Stimulated activated CD4-positive, alpha-beta T cell treated with anti-CD3 and anti-CD28 coated beads, TNF-alpha, amount 100 ng/mL, for 1 hour (primary cell): ENCODE results near the gene HTRA1.

Source experiments
- DNase-seq, 3 donors: peaks; one replicate each; pipeline ENCODE4 v3.0.0-alpha.2; 2020; ENCODE audit warnings: low read depth in 3 of 3, low spot score in 1 of 3

HTRA1 gene

DNA sequence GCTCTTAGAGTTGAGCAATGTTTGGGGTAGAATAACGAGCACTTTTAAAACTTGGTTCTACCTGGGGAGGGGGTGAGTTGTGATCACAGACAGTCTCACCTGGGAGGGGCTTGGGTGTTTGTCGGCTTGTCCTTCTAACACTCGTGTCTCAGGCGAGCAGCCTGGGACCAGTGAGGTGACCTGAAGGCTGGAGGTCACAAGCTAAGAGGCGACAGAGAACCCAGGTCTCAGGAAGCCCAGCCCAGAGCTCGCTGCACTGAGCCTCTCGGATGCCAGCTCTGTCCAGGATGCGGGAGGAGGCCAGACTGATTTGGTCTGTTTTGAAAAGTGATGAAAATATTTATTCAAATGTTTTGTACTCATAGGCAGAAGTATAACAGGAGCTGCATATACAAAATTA lies 11.8 kb downstream of the HTRA1 start:
- DNase-seq = no peak

DNA sequence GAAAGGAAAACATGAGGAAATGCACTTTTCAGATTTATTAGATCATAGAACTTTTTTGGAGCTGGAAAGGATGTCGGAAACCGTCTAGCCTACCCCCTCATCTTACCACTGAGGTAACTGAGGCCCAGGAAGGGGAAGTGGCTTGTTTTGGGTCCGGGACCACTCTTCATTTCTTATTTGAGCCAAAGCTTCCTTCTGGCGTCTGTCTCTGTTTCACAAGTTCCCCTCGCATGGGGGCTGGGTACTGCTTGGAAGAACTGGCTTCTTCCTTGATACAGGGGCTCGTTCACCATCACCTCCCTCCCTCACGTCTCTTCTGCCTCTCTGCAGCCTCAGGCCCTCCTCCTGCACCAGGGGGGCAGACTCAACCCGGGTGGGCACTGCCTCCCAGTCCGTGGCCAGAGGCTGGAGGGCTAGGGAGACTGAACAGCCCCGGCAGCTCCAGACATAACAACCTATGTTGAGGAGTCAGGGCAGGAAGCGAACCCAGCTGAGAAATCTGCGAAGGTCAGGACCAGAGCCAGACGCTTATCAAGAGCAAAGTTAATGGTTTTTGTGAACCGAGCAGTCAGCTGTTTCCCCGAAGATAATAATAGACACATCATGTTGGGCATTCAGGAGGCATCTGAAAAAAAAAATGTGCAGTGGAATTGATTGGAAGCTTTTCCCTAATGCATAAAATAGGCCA lies 12.9 kb downstream of the HTRA1 start:
- no peak for DNase-seq

DNA sequence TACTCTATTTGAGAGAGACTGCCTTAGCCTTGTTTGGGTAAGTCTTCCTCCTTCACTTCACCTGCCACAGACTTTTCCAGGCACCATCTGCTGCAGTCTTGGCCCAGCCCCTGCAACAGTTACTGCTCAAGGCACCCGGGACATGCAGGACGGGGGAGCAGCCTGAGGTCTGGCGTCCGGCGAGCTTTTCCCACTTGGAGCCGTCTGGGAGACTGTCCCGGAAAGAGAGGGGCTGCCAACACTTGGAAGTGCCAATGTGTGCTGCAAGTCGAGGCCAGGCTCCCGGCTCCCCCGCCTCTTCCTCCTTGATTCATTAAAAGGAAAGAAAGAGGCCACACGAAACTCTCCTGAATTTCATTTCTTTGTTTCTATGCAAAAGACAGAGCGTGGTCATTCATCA lies 13.7 kb downstream of the HTRA1 start:
- no peak for DNase-seq

DNA sequence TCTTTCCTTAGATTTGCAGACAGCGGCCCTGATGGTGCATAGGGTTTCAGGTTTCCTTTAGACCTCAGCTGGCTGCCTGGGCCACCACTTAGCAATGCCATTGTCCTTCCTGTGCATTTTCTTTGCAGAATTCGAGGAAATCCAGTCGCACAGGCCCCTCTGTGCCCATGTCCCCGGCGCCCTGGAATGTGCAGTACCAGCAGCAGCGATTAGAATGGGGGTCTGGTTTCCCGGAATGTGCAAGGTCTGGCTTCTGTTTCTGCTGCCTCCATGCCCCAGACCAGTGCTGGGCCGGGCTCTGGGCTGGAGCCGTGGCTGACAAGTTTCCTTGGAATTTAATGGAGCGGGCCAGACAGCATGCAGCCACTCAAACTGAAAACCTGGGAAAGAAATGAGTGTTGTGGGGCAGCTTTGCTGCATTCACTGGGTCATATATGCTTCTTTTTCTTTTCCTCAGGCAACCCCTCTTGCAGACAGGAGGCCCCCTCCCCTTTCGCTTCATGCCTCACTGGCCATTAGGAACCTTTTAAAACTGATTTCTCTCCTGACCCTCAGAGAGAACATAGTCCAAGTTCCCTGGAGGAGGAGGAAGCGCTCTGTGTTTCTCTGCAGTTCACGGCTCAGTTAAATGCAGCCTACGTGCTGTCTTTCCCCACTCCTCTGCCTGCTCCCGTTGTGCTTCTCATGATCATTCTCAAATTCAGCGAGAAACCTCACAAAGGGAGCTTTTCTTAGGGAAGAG lies 14.4 kb downstream of the HTRA1 start:
- DNase-seq = no peak

DNA sequence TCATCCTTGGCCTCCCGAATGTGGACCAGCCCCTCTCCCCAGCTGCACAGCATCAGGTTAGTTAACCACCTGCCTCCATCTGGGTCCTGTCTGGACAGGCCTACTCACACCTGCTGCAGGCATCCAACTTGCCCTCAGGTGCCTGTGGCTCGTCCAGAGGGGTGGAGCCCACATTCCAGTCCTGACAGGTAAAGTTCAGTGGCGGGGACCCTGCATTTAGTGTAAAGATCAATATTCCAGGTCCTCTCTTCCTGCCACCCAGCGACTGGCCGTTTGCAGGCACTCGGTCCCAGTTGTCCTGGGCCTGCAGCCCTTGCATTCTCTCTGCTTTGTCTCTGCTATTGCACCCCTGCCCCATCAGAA lies 15.0 kb downstream of the HTRA1 start:
- no peak for DNase-seq

DNA sequence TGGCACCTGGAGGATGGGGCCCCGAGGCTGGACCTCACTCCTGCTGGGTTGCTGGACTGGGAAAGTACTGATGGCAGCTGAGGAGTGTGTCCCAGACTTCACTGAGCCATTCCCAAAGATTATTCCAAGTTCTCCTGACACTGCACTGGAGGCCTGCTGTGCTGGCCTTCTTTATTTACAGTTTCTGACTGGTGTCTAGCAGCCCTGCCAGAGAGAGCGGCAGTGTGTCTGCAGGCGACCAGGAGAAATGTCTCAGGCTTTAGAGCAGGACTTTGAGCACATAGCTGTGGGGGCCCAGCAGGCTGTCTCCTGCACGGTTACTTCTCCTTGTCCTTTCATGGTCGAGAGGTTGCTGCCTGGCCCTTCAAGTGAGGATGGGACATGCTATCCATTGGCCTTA lies 16.1 kb downstream of the HTRA1 start:
- no peak for DNase-seq

DNA sequence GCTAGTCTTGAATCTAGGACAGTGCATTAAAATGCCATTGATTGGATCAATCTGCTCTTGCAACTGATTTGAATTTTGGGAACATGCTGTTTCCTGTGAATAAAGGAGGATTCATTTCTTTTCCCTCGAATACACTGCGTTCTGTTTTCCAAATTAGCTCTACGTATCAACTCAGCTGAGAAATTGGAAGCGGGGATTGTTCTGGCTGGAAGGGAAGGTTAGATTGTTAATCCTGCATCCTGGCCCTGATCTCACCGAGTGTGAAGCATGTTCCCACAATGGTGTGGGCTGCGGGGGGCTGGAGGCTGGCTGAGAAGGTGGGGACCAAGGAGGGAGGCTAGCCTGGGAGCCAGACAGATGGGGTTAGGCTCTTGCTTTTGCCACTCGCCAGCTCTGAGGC lies 17.6 kb downstream of the HTRA1 start:
- no peak for DNase-seq

DNA sequence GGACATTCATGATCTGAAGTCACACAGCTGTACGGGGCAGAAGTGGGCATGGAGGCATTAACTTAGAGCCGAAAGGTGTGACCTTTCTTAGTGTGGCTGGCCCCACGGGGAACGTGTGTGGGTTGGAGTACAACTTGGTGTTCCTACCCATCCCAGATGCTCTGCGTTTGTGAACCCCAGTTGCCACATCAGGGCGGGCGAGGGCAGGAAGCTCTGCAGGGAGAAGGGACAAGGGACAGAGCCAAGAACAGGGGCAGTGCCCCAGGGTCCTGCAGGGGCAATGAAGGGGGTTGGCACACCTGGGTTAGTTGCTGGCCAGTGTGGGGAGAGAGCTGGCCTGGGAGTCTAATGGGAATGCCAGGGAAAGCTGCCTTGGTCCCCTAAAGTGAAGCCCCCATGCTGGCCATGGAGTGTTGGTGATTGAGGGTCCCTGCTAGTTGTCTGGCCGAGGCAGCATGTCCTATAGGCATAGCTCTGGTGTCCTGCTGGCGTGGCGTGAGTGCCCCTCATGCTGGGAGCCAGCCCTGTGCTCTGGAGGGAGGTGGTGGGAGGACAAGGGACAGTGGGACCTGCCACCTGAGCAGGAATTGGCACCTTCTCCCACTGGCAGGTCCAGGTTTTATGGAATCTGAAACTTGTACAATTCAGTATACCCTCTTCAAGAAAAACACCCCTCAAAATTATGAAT lies 18.9 kb downstream of the HTRA1 start:
- no peak for DNase-seq

DNA sequence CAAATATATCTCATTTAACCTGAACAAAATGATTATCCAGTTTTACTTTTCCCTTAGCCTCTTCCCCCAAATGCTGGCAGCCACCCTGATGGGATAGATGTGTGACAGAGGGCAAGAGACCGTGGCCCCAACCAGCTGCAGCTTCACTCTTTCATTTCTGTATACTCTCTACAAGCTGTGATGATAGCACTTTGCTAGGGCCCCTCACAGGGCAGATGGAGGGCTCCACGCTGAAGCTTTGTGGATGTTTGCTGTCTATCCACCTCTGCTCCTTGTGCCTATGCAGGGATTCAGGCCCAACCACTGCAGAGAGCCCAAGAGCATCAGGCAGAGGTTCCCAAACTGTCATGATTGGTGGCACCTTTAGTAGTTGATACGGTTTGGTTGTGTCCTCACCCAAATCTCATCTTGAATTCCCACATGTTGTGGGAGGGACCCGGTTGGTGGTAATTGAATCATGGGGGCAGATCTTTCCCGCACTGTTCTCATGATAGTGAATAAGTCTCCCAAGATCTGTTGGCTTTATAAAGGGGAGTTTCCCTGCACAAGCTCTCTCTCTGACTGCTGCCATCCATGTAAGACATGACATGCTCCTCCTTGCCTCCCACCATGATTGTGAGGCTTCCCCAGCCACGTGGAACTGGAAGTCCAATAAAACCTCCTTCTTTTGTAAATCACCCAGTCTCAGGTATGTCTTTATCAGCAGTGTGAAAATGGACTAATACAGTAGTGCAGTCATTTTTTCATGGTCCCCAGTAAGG lies 20.1 kb downstream of the HTRA1 start:
- DNase-seq = no peak

DNA sequence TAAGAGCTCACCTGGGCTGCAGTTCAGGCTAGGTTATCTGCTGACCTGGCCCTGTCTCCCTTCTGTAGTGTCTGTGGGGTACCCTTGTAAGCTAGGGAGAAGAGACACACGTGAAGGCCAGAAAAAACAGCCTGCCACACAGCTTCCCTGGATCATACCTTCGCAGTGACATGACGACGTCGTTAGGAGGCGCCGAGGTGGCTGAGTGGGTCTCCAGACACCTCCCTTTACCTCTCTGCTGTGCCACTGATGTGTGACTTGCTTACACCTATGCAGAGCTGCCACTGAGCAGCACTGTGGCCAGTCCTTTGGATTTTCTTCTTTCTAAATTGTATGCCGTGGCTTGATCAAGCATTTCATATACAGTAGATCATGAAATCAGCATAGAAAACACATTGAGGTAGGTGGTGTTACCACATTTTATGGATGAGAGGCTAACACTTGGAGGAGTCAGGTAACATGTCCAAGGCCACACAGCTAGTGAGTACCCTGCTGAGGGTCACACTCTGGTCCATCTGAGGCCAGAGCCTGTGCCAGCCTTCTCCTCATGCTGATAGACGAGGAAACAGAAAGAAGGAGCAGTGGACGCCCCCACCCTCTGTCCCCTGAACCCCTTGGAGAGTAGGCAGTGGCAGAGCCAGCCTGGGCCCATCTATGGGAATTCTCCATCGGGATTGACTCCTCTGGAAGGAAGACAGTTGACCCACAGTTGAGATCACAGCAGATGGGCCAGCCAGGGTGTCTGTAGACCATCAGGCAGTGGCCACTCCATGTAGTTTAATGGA lies 23.1 kb downstream of the HTRA1 start:
- no peak for DNase-seq

DNA sequence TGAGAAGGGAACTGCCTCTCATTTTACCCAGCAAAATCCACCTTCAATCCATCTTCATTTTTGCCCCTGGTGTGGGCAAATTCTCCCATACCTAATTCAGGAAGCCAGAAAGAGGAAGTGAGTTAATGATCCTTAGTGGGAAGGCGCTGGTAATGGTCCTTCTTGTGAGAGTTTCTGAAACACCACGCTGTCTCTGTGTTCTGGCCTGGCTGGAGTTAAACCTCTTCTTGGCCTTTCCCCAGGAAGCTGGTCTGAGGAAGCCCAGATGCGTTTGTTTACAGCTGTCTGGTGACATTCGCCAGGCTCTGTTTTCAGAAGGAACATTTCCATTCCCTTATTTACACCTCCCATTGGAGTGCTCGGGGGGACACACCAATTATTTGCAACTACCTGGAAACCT lies 24.3 kb downstream of the HTRA1 start:
- DNase-seq = no peak

DNA sequence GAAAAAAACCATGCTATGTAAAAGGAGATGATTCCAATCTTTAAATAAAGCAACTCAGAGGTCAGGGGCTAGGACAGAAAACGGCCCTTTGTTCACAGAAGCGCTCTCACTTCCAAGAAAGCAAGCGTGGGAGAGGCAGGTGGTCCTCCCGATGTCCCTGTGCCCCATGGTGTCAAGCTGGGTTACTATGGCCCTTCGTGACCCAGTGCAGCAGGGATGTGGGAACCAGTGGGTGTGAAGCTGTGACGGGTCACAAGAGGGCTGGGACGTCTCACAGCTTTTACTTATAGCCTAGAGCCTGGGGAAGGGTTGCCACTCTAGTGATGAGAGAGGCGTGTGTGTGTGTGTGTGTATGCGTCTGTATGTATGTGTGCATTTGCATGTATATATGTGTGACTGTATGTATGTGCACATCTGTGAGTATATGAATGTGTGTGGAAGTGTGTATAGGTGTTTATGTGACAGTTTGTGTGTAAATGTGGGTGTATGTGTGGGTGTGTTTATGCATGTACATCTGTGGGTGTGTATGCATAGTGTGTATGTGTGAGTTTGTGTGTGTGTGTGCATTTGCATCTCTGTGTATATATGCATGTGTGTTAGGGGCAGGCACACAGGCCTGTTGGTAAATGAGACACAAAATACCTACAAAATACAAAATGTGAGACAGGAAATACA lies 25.2 kb downstream of the HTRA1 start:
- DNase-seq = no peak

DNA sequence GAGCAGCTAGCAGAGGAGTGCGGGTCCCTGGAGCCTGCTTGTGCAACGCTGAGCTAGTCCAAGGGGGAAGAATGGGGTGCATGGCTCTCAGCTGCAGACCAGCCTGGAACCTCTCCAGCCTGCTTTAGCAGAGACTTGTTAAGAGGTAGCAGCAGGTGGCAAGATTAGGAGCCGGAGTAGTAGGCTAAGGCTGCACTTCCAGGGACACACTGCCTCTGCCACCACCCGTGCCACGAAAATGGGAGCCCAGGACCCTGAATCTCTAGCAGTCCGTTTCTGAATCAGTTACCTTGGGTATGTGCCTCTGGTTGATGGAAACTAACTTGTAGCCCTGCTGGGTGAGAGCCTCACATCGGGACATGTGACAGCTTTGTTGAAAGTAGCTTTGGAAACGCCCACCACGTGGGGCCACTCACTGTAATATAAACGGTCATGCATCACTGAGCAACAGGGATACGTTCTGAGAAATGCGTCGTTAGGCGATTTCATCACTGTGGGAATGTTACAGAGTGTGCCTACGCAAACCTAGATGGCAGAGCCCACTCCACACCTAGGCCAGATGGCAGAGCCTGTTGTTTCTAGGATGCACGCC lies 25.9 kb downstream of the HTRA1 start:
- no peak for DNase-seq

DNA sequence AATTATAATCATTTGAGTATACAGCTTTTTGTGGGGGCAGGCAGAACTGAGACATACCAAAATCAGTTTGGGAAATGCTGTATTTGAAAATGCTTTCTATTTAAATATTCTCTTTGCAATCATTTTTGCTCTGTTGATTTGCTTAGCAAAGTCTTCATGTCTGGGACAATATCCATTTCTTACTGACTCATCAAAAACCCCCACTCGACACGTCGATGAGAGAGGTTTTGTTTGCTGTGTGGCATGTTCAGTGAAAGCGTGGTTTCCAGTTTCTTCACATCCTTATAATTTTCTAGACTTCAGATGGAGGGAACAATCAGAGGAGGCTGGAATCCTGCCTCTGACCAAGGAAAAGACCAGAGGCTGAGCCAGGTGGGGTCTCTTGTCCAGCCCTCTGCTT lies 28.9 kb downstream of the HTRA1 start:
- no peak for DNase-seq

DNA sequence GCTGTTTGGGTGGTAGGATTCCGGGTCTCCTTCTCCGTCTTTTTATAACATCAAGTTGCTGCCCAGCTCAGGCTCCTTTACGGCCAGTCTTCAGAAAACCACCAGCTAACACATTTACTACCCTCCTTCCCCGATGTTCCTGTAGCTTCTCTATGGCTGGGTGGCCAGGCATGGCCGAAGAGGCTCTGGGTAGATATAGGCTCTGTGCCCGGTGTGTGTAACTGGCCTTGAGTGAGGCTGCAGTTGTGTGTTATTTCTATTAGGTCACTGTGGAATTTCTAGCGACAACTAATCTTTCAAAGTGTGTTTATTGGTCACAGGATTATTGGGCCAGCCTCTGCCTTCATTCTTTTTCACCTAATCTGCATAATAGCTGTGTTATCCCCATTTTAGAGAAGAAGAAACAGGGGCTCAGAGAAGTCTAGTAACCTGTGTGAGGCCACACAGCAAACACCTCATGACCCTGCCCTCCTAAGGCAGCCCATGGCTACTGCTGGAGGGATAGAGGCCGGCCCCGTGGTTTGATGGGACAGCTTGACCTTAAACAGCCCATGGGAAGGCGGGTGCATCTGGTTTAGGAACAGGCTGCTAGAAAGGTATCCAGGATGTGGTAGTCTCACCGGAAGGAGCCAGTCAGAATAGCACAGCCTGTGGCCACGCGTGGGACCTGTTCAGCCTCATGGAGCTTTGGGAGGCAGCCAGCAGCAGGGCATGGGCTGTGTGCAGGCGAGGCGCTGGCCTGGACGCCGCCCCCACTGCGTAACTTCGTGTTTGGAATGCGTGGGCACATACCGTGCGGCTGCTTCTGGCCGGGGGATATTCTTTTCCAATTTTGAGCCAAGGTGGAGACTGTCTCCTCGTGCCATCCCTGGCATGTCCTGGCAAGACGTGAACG lies 29.7 kb downstream of the HTRA1 start:
- no peak for DNase-seq

DNA sequence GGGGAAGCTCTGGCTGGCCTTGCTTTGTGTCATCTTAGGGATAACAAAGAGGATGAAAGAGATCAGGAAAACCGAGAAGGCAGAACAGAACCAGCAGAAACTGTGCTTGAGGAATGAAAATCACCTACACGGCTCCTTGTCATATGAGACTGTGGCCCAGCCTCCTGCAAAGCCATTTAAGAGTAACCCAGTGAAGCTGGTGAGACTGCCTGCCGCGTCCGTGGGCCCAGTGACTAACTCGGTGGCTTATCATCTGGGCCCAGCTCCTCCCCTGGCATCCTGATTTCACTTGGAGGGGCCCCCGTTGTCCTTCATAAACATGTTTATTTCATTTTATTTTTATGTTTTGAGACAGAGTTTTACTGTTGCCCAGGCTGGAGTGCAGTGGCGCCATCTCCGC lies 30.7 kb downstream of the HTRA1 start:
- DNase-seq = no peak

DNA sequence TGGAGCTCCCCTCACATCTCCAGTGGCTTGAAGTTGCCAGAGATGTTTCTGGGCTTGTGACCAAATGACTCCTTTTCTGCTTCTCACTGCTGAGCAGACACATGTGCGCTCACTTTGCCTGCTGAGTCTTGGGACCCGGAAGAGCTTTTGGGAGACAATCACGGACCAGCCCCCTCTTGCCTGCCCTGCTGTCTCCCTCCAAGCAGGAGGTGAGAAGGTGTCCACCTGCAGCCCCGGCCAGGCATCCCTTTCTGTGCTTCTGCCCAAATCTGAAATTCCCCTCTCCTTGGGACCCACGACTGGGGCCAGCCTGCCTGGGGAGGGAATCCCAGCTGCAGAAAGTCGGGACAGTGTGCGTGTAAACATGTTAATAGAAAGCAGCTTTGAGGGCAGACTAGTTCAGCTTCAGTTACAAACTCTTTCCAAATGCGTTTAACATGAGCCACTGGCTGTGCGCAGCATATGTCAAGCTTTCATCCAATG lies 31.7 kb downstream of the HTRA1 start:
- DNase-seq = no peak

DNA sequence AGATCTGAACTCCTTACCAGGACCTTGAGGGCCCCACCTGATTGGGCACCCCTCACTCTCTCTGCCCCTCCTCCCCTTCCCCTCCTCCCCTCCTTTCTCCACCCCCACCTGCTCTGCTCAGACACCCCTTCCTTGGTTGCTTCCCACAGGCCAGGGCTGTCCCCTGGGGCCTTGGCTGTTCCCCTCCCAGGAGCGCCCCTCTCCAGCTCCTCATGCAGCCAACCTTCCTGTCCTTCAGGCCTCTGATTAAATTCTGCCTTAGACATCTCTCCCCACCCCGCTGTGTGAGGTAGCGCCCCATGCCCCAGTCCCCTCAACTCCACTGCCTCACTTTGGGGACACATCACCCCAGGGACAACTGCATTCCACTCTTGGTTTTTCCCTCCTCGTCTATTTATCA lies 32.4 kb downstream of the HTRA1 start:
- no peak for DNase-seq
